Skin of body (tissue), 3 donors: ENCODE data around the gene SLC39A2. TPM values are rescaled to one million over a fixed set of nuclear protein-coding genes. Genes with fewer than 3 reads are reported as not detected.

Experiments
- DNase-seq: peaks from one replicate; lab custom pipeline; 2025; lab: John Stamatoyannopoulos, UW
- small RNA-seq: library from RNA; depleted of rRNA; stranded (forward); fragments of <200 nt; gene quantifications from one replicate; pipeline ENCODE3, GENCODE V24; 2014; ENCODE audit warnings: low replicate concordance
- total RNA-seq: library from RNA; depleted of rRNA; stranded (reverse); fragments of >200 nt; gene quantifications from one replicate; pipeline ENCODE4 v1.2.3, GENCODE V29; 2014

The SLC39A2 gene
- total RNA-seq, 1 donor from 2014 or later: 9.5 TPM

DNA sequence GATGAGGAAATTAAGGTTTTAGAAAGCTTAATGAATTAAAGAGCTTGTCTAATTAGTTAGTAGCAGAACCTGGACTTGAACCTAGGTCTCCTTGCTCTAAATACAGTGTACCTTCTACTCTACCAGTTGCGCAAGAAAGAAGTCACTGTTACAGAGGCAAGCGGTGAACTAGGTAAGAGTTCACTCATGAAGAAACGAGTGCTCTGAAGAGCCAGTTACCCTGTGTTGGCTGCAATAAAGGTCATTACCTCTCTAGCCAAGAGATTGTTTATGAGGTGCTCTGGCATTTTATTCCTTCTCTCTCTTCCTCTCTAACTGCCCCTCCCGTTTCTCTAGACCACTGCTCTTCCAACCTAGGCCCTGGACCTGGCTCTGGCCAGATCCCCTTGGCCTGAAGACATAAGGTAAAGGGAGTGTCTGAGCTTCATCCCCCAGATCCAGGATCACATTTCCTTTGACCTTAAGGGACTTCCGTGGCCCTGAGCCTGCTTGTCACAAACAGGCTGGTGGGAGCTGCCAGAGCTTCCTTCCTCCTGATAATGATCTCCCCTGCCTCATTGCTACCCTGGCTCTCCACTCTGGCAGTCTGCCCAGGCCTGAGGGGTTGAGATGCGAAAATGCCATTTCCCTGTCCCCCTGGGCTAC, 45.0 kb downstream of the SLC39A2 start:
- no peak for DNase-seq

DNA sequence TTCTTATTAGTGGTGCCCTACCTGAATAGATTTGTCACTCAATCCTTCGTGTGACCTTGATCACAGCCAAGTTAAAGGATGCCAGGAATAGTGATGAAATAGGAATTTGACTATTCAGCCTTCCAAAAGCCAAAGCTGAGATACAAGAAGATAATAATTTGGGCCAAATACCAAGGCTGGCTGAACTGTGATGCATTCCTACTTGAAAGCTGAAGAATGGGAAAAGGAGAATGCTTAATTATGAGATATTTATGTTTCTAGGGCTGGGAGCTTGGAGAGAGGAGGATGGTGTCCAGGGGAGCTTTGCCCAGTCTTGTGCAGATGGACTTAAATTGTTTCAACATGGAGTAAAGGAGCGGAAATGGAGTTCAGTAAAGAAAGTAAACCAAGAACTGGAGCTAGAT, 48.3 kb downstream of the SLC39A2 start:
- DNase-seq: no peak

DNA sequence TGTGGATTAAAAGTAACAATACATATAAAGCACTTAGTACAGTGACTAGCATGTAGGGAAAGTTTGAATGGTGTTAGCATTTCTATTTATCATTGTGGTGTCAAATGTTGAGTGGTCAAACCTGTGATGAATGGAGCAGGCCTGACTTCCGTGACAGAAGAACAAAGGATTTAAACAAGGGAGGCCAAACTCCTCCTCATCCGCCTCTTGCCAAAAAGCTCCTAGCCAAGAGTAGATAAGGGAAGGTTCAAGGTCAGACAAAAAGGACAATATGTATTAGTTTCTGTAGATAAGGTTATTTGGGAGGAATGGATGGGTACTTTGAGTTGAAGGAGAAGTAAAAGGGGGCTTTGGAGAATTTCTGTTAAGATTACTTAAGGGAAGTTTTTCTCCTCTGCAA, 49.5 kb downstream of the SLC39A2 start:
- DNase-seq: no peak

DNA sequence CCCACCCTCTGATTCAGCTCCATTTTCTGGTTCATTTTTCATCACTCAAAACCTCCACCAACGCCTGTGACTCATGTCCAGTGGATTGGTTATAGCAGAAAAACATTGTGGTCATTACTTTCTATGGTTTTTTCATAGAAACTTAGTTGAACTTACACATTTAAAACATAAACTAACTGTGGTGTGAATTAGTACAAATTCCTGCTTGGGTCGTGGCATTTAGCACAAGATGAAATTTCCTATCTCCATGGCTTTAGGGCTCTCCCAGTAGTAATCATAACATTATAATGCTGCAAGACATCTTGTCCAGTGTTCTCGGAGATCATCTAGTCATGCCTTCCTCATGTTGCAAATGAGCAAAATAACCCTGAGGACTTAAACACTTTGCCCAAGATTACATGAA, 50.2 kb downstream of the SLC39A2 start:
- DNase-seq: no peak

DNA sequence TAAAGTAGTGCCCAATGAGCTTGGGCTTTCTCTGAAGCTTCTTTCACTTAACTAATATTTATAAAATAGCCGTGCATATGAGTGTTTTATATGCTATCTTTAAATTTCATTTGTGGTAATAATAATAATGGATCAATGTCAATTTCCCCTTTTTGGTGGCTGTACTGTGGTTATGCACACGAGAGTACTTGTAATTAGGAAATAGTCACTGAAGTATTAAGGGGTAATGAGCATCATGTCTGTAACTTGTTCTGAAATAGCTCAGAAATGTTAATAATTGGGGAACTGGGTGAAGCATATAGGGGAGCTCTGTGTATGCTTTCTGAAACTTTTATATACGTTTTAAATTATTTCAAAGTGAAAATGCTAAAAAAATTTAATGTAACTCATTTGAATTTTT, 51.5 kb downstream of the SLC39A2 start:
- no peak for DNase-seq

Small RNA genes lying within 50 kb of the gene (small RNA-seq; reads per million reads assigned to genes)
- not detected for gene RN7SL189P

Other genes starting within 250 kb of the SLC39A2 start
- not detected for gene EDDM3B, start 230.9 kb upstream of the SLC39A2 start, total RNA-seq
- 7.9 TPM for gene RNASE6, start 218.0 kb upstream of the SLC39A2 start, total RNA-seq
- gene RNASE1, start 196.4 kb upstream of the SLC39A2 start, total RNA-seq: 148 TPM
- 2.7 TPM for gene RNASE3, start 107.9 kb upstream of the SLC39A2 start, total RNA-seq
- 6.1 TPM for gene RNASE2, start 43.8 kb upstream of the SLC39A2 start, total RNA-seq
- gene METTL17, start 9.3 kb upstream of the SLC39A2 start, total RNA-seq: 34.0 TPM
- gene NDRG2, start 25.8 kb downstream of the SLC39A2 start, total RNA-seq: 113 TPM
- not detected for gene TPPP2, start 30.9 kb downstream of the SLC39A2 start, total RNA-seq
- not detected for gene RNASE13, start 35.5 kb downstream of the SLC39A2 start, total RNA-seq
- 0.79 TPM for gene RNASE7, start 43.1 kb downstream of the SLC39A2 start, total RNA-seq
- gene RNASE8, start 58.5 kb downstream of the SLC39A2 start, total RNA-seq: not detected
- gene ARHGEF40, start 71.0 kb downstream of the SLC39A2 start, total RNA-seq: 37.2 TPM
- 5.4 TPM for gene ZNF219, start 99.4 kb downstream of the SLC39A2 start, total RNA-seq
- gene TMEM253, start 101.8 kb downstream of the SLC39A2 start, total RNA-seq: 0.39 TPM
- gene OR5AU1, start 156.8 kb downstream of the SLC39A2 start, total RNA-seq: not detected